Activated T-helper 1 cell treated with anti-CD3 and anti-CD28 coated beads, Interleukin-12 subunit alpha, Interleukin-12 subunit beta, Interleukin-2, Interleukin-4 antibody, amounts not matched to agents 30 ng/mL and 10 ng/mL and 1 ng/mL, durations not matched to agents 14 hours and 24 hours and 36 hours (primary cell): ENCODE measurements around the gene EPHB2. TPM values are rescaled to one million over a fixed set of nuclear protein-coding genes. Genes with fewer than 3 reads are reported as not detected.

Experiments used
- DNase-seq: peaks from one replicate; pipeline ENCODE4 v3.0.0; 2021; ENCODE audit warnings: low spot score
- H3K27ac Mint-ChIP-seq: one replicate; pipeline ENCODE4 v1.8.0; 2021; ENCODE audit warnings: mild to moderate bottlenecking, mixed read lengths
- H3K27me3 Mint-ChIP-seq: one replicate; pipeline ENCODE4 v1.8.0; 2022; ENCODE audit warnings: mild to moderate bottlenecking, moderate library complexity, mixed read lengths; ENCODE audit not compliant: insufficient read depth
- H3K36me3 Mint-ChIP-seq: one replicate; pipeline ENCODE4 v1.8.0; 2021; ENCODE audit warnings: low read depth, mixed read lengths
- H3K4me1 Mint-ChIP-seq: one replicate; pipeline ENCODE4 v1.8.0; 2021; ENCODE audit warnings: low read depth, mixed read lengths
- H3K4me3 Mint-ChIP-seq: one replicate; pipeline ENCODE4 v1.8.0; 2021; ENCODE audit warnings: mild to moderate bottlenecking, moderate library complexity, mixed read lengths
- H3K9me3 Mint-ChIP-seq: one replicate; pipeline ENCODE4 v1.8.0; 2021; ENCODE audit warnings: mixed read lengths
- intact Hi-C: fragments of 100-400 bp; cut with micrococcal nuclease; formaldehyde crosslinking; loops from one replicate; pipeline ENCODE4 v1.15.1; 2024
- total RNA-seq: library from RNA; stranded (reverse); gene quantifications from 2 replicates; pipeline ENCODE4 v1.2.3, GENCODE V29; 2022

EPHB2 gene
- total RNA-seq, 1 donor from 2014 or later, result not detected

DNA sequence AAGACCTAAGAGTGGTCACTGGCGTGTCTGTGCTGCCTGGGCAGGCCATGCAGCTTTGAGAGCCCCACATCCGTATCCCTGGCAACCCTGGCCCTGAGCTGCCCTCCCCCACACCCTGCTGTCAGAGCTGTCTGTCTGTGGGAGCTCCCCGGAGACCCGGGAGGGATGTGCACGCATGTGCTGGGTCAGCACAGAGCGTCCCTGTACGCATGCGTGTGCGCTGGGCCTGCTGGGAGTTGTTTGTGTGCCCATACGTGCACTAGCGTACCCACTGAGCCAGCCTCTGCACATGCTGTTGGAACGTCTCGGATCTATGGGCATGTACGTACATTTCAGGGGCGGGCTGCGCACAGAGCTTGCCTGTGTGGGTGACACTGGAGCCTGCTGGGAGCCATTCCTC, 89.3 kb downstream of the EPHB2 start:
- Mint-ChIP-seq H3K27me3 (peaks cover 3% of the 10 kb centered on the region), H3K36me3 (no peaks in the 10 kb centered on the region), H3K4me1 (no peaks in the 10 kb centered on the region), H3K27ac (no peak overlapping the region), H3K9me3 (no peaks in the 10 kb centered on the region), H3K4me3 (no peak overlapping the region)
- intact Hi-C loops, result no loop called here
- no peak for DNase-seq

DNA sequence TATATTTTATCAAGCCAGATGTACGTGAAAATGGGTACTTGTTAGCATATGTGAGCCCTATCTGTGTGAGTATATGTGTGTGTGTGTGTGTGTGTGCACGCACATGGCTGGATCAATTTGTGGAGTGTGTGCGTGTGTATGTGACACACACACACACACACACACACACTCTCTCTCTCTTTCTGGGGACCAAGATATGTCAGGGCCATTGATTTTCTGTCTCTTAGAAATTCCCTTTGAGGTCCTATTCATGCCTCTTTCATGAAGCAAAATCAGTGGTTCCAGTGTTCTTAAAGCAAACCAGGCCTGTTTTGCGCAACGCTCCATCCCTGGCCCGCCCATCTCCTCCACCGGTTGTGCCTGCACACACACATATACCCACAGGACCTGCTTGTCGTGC, 90.0 kb downstream of the EPHB2 start:
- H3K27ac Mint-ChIP-seq, result no peak overlapping the region
- H3K36me3 Mint-ChIP-seq, result no peaks in the 10 kb centered on the region
- intact Hi-C loops, result no loop called here

DNA sequence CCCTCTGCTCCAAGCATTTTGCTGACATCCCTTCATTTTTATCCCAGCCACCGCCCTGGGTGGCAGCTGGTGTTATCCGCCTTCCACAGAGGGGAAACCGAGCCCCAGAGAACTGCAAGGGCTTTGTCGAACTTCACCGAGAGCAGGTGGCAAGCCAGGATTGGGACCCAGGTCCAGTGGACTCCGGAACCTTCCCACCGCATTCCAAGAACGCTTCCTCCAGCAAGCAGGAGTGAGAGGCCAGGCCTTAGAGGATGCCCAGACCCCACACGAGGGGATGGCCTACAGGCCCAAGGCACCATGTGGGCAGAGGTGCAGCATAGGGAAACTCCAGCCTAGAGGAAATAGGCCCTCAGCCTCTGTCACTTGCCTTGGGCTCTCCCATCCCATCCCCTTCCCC, 90.7 kb downstream of the EPHB2 start:
- no peak for DNase-seq
- H3K36me3 Mint-ChIP-seq, result no peaks in the 10 kb centered on the region
- H3K4me3 Mint-ChIP-seq, result no peak overlapping the region
- intact Hi-C loops, result no loop called here
- H3K4me1 Mint-ChIP-seq, result no peaks in the 10 kb centered on the region
- peaks cover 5% of the 10 kb centered on the region for H3K27me3 Mint-ChIP-seq
- no peak overlapping the region for H3K27ac Mint-ChIP-seq
- no peaks in the 10 kb centered on the region for H3K9me3 Mint-ChIP-seq

More for the DNA sequence above, 90.0 kb downstream of the EPHB2 start:
- Mint-ChIP-seq H3K4me3 (no peak overlapping the region), H3K4me1 (no peaks in the 10 kb centered on the region), H3K27me3 (peaks cover 4% of the 10 kb centered on the region), H3K9me3 (no peaks in the 10 kb centered on the region)
- no peak for DNase-seq

DNA sequence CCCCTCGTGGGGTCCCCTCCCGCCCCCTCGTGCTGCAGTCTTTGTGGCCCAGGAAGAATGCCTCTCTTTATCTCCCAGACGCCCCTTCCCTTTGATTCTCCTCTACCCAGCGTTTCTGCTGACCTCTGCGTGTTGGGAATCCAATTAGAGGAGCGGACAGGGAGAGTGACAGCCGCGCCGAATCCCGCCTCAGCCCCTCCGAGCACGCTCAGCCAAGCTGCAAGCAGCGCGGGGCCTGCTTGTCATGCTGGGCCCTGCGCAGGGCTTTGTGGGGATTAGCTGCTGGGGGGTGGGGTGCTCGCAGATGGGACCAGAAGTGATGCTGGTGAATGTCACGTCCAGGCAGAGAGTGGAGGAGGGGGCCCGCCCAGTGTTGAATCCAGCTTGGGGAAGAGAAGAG, 91.1 kb downstream of the EPHB2 start:
- peaks cover 5% of the 10 kb centered on the region for H3K27me3 Mint-ChIP-seq
- no peak overlapping the region for H3K27ac Mint-ChIP-seq
- H3K9me3 Mint-ChIP-seq, result no peaks in the 10 kb centered on the region
- H3K4me3 Mint-ChIP-seq, result no peak overlapping the region
- DNase-seq, result no peak
- H3K4me1 Mint-ChIP-seq, result no peaks in the 10 kb centered on the region
- intact Hi-C loops, result no loop called here
- no peaks in the 10 kb centered on the region for H3K36me3 Mint-ChIP-seq

DNA sequence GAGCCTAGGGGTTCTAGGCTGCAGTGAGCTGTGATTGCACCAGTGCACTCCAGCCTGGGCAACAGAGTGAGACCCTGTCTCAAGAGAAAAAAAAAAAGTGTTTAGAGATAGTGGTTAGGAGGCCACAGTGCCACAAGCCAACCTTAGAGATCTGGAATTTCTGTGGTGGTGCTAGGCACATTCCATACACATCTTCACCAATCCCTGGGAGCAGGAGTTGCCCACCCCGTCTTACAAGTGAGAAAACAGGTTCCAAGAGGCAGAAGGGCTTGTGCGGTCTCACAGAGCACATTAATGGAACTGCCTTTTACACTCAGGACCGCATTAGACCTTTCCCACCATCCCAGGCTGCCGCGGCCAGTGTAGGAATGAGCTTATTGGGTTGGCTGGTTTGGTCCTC, 93.2 kb downstream of the EPHB2 start:
- DNase-seq, result no peak
- intact Hi-C loops, result no loop called here
- H3K36me3 Mint-ChIP-seq, result no peaks in the 10 kb centered on the region
- no peak overlapping the region for H3K4me3 Mint-ChIP-seq
- no peak overlapping the region for H3K27ac Mint-ChIP-seq
- H3K9me3 Mint-ChIP-seq, result no peaks in the 10 kb centered on the region
- H3K27me3 Mint-ChIP-seq, result peaks cover 2% of the 10 kb centered on the region
- H3K4me1 Mint-ChIP-seq, result no peaks in the 10 kb centered on the region

DNA sequence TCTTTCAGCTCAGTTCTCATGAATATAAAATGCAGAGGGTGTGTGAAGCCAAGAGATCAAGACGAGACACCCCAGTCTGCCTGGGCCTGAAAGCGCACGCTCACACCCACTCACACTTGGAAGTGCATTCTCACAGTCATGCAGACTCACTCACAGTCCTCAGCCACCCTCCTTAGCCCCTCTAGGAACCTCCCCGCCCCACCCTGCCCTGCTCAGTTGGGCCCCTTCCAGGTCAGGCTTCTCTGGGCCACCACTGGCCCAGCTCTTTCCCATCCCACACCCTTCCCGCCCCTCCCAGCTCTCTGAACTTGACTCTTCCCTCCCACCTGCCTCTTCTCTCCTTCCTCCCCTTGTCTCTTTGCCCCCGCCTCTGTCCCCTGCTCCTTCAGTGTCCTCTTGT, 93.8 kb downstream of the EPHB2 start:
- Mint-ChIP-seq H3K4me1 (no peaks in the 10 kb centered on the region), H3K36me3 (no peaks in the 10 kb centered on the region), H3K9me3 (no peaks in the 10 kb centered on the region), H3K27me3 (peaks cover 2% of the 10 kb centered on the region), H3K27ac (no peak overlapping the region), H3K4me3 (no peak overlapping the region)
- intact Hi-C loops, result no loop called here
- no peak for DNase-seq

DNA sequence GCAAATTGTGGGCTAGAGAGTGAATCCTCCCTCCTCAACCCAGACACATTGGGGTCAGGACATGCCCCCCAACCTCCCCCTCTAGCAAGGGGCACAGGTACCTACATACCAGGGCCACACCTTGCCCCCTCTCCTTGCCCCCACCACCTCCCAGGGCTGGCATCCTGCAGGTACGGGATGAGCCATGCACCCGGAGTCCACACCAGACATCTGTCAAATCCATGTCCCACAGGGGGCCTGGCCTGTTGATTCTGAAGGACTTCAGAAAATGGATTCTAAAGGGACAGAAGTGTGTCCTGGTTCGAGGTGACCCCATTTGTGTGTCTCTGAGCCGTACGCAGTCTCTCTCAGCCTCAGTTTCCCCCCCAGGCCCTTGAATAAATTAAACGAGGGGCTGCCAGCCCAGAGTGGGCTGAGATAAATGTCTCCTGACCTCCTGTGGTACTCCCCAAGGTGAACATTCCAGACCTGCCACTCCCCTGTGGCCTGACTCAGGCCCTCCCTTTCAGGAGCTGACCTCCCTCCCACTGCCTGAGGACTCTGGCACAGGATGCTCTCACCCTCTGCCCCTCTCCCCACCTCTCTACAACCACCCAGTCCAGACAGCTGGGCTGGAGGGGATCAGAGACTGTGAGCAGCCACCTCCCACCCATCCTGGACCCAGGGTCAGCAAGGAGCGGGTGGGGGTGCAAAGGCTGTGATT, 94.5 kb downstream of the EPHB2 start:
- H3K27ac Mint-ChIP-seq, result no peak overlapping the region
- no peak for DNase-seq
- no peaks in the 10 kb centered on the region for H3K4me1 Mint-ChIP-seq
- H3K36me3 Mint-ChIP-seq, result no peaks in the 10 kb centered on the region
- no peak overlapping the region for H3K4me3 Mint-ChIP-seq
- intact Hi-C loops, result no loop called here
- H3K9me3 Mint-ChIP-seq, result no peaks in the 10 kb centered on the region
- H3K27me3 Mint-ChIP-seq, result peaks cover 2% of the 10 kb centered on the region

DNA sequence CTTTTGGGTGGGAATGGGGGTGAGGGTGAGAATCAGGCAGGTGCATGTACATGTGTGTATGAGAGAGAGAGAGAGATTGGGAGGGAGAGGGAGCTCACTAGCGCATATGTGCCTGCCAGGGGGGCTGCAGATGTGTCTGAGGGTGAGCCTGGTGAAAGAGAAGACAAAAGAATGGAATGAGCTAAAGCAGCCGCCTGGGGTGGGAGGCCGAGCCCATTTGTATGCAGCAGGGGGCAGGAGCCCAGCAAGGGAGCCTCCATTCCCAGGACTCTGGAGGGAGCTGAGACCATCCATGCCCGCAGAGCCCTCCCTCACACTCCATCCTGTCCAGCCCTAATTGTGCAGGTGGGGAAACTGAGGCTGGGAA, 95.0 kb downstream of the EPHB2 start:
- Mint-ChIP-seq H3K36me3 (no peaks in the 10 kb centered on the region), H3K4me3 (no peak overlapping the region), H3K4me1 (no peaks in the 10 kb centered on the region), H3K27ac (no peak overlapping the region), H3K27me3 (peaks cover 4% of the 10 kb centered on the region), H3K9me3 (no peaks in the 10 kb centered on the region)
- DNase-seq, result no peak
- intact Hi-C loops, result no loop called here

DNA sequence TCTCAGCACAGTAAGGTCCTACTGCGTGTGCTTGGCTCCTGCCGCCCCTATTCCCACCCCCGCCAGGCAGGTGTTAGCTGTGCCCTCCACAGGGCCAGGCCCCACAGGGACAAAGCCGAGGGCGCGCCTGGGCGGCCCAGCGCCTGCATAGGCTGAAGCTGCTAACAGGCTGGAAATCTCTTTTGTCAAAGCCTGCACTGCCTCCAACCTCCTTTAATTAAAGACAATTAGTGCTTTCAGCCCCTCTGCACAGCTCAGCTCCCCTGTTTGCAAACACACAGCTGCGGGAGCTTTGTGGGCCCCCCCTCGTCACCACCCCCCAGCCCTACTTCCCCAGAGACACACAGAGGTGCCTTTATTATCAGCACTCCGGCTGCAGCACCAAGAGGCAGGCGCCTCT, 95.9 kb downstream of the EPHB2 start:
- Mint-ChIP-seq H3K9me3 (no peaks in the 10 kb centered on the region), H3K27me3 (peaks cover 4% of the 10 kb centered on the region), H3K4me1 (no peaks in the 10 kb centered on the region), H3K36me3 (no peaks in the 10 kb centered on the region), H3K27ac (no peak overlapping the region), H3K4me3 (no peak overlapping the region)
- DNase-seq, result no peak
- intact Hi-C loops, result no loop called here

DNA sequence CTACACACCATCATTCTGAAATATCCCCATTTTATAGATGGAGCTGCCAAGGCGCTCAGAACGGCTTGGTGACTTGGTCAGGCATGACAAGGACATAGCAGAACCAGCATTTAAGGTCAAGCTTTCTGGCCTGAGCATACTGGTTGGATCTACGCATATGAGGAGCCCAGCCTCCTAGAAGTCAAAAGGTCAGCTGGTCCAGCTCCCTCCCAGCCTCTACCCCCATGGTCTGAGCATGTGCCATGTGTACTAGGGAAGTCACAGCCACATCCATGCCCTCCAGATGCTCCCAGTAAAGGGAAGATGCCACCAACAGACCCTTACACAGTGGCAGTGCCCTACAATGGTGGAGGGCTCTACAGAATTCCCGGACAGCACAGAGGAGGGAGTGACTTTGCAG, 96.7 kb downstream of the EPHB2 start:
- intact Hi-C loops, result no loop called here
- Mint-ChIP-seq H3K4me1 (no peaks in the 10 kb centered on the region), H3K36me3 (no peaks in the 10 kb centered on the region), H3K4me3 (no peak overlapping the region), H3K27ac (no peak overlapping the region), H3K27me3 (peaks cover 4% of the 10 kb centered on the region), H3K9me3 (no peaks in the 10 kb centered on the region)
- no peak for DNase-seq

DNA sequence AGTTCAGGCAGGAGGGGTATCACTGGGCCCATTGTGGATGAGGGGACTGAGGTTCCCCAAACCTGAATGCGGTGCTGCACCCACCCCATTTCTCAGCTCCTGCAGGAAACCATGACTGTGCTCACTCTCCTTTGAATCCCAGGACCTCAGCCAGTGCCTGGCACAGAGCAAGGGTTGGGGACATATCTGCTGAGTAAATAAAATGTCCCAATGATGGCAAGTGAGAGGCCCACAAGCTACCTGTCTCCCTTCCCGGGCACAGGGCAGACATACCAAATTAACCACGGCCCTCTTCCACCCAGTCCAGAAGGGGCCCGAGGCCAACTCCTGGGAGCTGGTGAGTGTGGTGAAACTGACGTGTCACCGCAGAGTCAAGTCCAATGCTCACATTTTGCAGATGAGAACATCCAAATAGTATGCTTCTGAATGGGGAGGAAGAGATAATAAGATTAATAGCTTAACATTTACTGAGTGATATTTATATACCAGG, 97.6 kb downstream of the EPHB2 start:
- intact Hi-C loops, result no loop called here
- H3K4me3 Mint-ChIP-seq, result no peak overlapping the region
- peaks cover 4% of the 10 kb centered on the region for H3K27me3 Mint-ChIP-seq
- H3K4me1 Mint-ChIP-seq, result no peaks in the 10 kb centered on the region
- H3K36me3 Mint-ChIP-seq, result no peaks in the 10 kb centered on the region
- H3K27ac Mint-ChIP-seq, result no peak overlapping the region
- H3K9me3 Mint-ChIP-seq, result no peaks in the 10 kb centered on the region
- DNase-seq, result no peak

DNA sequence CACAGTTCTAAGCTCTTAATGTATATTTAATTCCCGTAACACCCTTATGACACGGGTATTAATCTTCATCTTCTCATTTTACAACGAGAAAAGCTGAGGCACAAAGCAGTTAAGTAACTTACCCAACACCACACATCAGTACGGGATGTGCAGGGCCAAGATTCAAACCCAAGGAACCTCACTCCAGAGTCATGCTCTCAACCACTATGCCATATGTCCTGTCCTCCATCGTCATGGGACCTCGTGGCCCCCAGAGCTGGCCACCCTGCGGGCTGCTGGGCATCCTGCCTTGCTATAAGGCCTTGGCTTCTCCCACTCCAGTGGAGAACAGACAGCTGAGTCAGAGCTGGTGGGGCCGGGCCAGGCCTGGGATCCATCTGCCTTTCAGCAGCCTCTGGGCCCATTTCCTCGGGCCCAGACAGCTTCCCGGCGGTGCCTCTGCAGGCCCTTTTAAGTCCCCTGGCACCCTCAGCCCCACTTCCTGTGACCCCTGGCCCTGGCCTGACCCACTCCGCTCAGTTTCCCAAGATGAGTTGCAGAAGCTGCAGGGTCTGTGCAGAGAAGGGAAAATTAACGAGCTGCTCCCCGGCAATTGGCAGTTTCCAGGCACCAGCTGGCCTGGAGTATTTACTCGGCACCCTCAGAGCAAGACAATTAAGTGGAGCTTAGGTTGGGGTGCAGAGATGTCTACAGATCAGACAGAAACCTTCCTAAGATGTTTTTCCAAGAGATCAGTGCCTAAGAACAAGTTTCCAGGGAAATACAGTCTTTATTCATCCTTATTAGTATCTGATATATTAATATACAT, 98.2 kb downstream of the EPHB2 start:
- intact Hi-C loops, result no loop called here
- H3K9me3 Mint-ChIP-seq, result no peaks in the 10 kb centered on the region
- peaks cover 4% of the 10 kb centered on the region for H3K27me3 Mint-ChIP-seq
- H3K36me3 Mint-ChIP-seq, result no peaks in the 10 kb centered on the region
- H3K4me1 Mint-ChIP-seq, result no peaks in the 10 kb centered on the region
- H3K27ac Mint-ChIP-seq, result no peak overlapping the region
- no peak for DNase-seq
- H3K4me3 Mint-ChIP-seq, result no peak overlapping the region

DNA sequence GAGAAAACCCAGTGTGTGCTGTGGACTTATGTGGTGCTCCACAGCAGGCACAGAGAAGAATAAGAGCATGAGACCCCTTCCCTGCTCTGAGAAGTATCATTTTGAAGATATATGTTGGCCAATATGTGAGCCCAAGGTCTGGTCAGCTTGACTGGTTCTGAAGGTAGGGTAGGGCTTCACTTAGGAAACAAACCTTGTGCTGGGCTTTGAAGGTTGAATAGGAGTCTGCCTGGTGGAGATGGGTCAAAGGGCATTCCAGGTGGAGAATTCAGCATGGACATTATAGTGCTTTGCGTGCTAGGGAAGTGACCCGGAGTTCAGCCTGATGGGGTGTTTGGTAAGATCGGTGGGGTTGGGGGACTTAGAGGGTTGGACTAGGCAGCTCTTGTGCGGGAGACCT, 99.1 kb downstream of the EPHB2 start:
- no peaks in the 10 kb centered on the region for H3K36me3 Mint-ChIP-seq
- no peaks in the 10 kb centered on the region for H3K4me1 Mint-ChIP-seq
- no peak overlapping the region for H3K4me3 Mint-ChIP-seq
- H3K27me3 Mint-ChIP-seq, result peaks cover 4% of the 10 kb centered on the region
- H3K9me3 Mint-ChIP-seq, result no peaks in the 10 kb centered on the region
- no peak overlapping the region for H3K27ac Mint-ChIP-seq
- intact Hi-C loops, result no loop called here
- no peak for DNase-seq
